DMS153 treated with DMSO at 0.1 percent for 48 hours (cell line): ENCODE results near the gene SCD5.

Experiments used
- DNase-seq: peaks from one replicate; lab custom pipeline; 2025; ENCODE audit not compliant: unreplicated experiment; lab: John Stamatoyannopoulos, UW

SCD5 gene

GRCh38 chr4:82594456-82594855 is 204.1 kb downstream of the SCD5 start:
- DNase-seq, result no peak

GRCh38 chr4:82593411-82593810 is 205.2 kb downstream of the SCD5 start:
- no peak for DNase-seq

GRCh38 chr4:82592639-82593038 is 206.0 kb downstream of the SCD5 start:
- no peak for DNase-seq

GRCh38 chr4:82591592-82591991 is 207.0 kb downstream of the SCD5 start:
- DNase-seq, result peak; percentile 17

GRCh38 chr4:82589756-82590155 is 208.8 kb downstream of the SCD5 start:
- DNase-seq, result no peak

- no peak for DNase-seq
These were observed 209.8 kb downstream of the SCD5 start for GRCh38 chr4:82588771-82589270.

- no peak for DNase-seq
These were observed 210.6 kb downstream of the SCD5 start for GRCh38 chr4:82587826-82588540.

- DNase-seq, result no peak
These were observed 212.7 kb downstream of the SCD5 start for GRCh38 chr4:82585690-82586435.

- no peak for DNase-seq
These were observed 213.7 kb downstream of the SCD5 start for GRCh38 chr4:82584931-82585330.

- DNase-seq, result no peak
These were observed 214.6 kb downstream of the SCD5 start for GRCh38 chr4:82583897-82584587.

- no peak for DNase-seq
These were observed 218.7 kb downstream of the SCD5 start for GRCh38 chr4:82579932-82580331.
